Psoas muscle (tissue), 8 donors: Measurements from ENCODE around the gene SLC22A23. TPM values are rescaled to one million over a fixed set of nuclear protein-coding genes. Genes with fewer than 3 reads are reported as not detected.

Experiments
- ATAC-seq, 4 donors: fragments of 200-7000 bp; cut with Tn5 transposase; one replicate each; pipeline ENCODE4 v1.9.1; 2020; ENCODE audit warnings: moderate library complexity in 3 of 4, mild to moderate bottlenecking in 2 of 4
- DNase-seq, 2 donors: peaks; one replicate each; pipeline ENCODE4 v3.0.0-alpha.2; 2020
- H3K27ac ChIP-seq: fragments of 200-600 bp; one replicate; pipeline ENCODE4 v1.8.0; 2022
- H3K27me3 ChIP-seq, 3 donors: fragments of 200-600 bp in 1 of 3; one replicate each; pipeline versions ENCODE4 v1.6.1 to v1.8.0; 2013 to 2022; ENCODE audit warnings: low read length in 2 of 3, mild to moderate bottlenecking in 2 of 3, moderate library complexity in 1 of 3; ENCODE audit not compliant: insufficient read depth in 3 of 3
- H3K36me3 ChIP-seq, 2 donors: fragments of 200-600 bp in 1 of 2; one replicate each; pipeline versions ENCODE4 v1.6.1 to v1.8.0; 2013 to 2022; ENCODE audit warnings: low read depth in 1 of 2, mild to moderate bottlenecking in 1 of 2, moderate library complexity in 1 of 2; ENCODE audit not compliant: insufficient read depth in 1 of 2
- H3K4me1 ChIP-seq: fragments of 200-600 bp; one replicate; pipeline ENCODE4 v1.8.0; 2022
- H3K4me3 ChIP-seq: fragments of 200-600 bp; one replicate; pipeline ENCODE4 v1.8.0; 2022; ENCODE audit warnings: mild to moderate bottlenecking
- H3K9me3 ChIP-seq: fragments of 200-600 bp; one replicate; pipeline ENCODE4 v1.8.0; 2022
- CTCF ChIP-seq: fragments of 200-600 bp; IDR thresholded peaks from one replicate; pipeline ENCODE4 v1.8.0; 2022; ENCODE audit warnings: antibody characterized with exemption
- WGBS, 3 donors: extraction: QIAGEN DNeasy Blood & Tissue Kit; methylation state at CpG; one replicate each; pipeline versions ENCODE4 v1.1.6 to v1.1.7; 2013; 5-methylcytosine and 5-hydroxymethylcytosine counted together
- intact Hi-C, 2 donors: fragments of 100-400 bp; cut with DNase I; formaldehyde crosslinking; loops; one replicate each; pipeline versions ENCODE4 v1.11.0 to v1.14.2; 2022
- polyA plus RNA-seq, 3 donors: library from polyadenylated mRNA; stranded (reverse); fragments of 200-250 nt; gene quantifications; one replicate each; pipeline ENCODE4 v1.2.3, GENCODE V29; 2013
- total RNA-seq, 4 donors: library from RNA; stranded (reverse); fragmentation: NEBNext Ultra II Directional in 2 of 4; extraction: Animal tissue kit (Norgen Biotek cat#: 25700) in 2 of 4; gene quantifications; one replicate each; pipeline versions ENCODE4 v1.2.1 to v1.2.4, GENCODE V29; 2021 to 2023
- donor health status: healthy with polysubstance abuse.
- donor health status: DM: no; HTN: no; CAD: no; lungs with moderate emphysema.
- donor health status: Bipolar disorder and iron deficiency.
- donor health status: healthy.
- donor health status: DM: yes; HTN: yes; CAD: no.
- donor health status: DM: no; HTN: no; CAD: no.
- donor health status: DM: no; HTN: no; CAD: no.
- donor health status: DM: yes; HTN: yes; CAD: no.

Gene SLC22A23
- total and polyA plus RNA-seq, 7 donors = 4.6 to 13.7 (median 8.7) TPM

- WGBS, 3 donors = 27 to 43% (median 37%) methylated on average over 9 of the region's 9 CpGs
- DNase-seq (no peak), ATAC-seq (peak; percentile 83 to 91 (median 86))
- Histone ChIP-seq H3K4me1 (peaks cover 16% of the 10 kb centered on the region), H3K9me3 (no peaks in the 10 kb centered on the region), H3K36me3 (no peaks in the 10 kb centered on the region), H3K27me3 (no peaks in the 10 kb centered on the region), H3K27ac (no peak overlapping the region), H3K4me3 (no peak overlapping the region)
- intact Hi-C loops = no loop called here
- TF ChIP-seq CTCF = no peak
Observed at GRCh38 chr6:3310703-3311102, 146.1 kb downstream of the SLC22A23 start.

- 57 to 81% (median 69%) methylated on average over 5 to 6 of the region's 6 CpGs for WGBS, 3 donors
- peak overlapping the region; percentile 32 for H3K27ac ChIP-seq
- no peak overlapping the region for H3K4me3 ChIP-seq
- no peaks in the 10 kb centered on the region for H3K27me3 ChIP-seq
- ATAC-seq (no peak), DNase-seq (no peak)
- intact Hi-C loops = no loop called here
- no peak for TF ChIP-seq CTCF
- H3K36me3 ChIP-seq = no peaks in the 10 kb centered on the region
- H3K9me3 ChIP-seq = no peaks in the 10 kb centered on the region
- peaks cover 16% of the 10 kb centered on the region for H3K4me1 ChIP-seq
Observed at GRCh38 chr6:3310051-3310448, 146.8 kb downstream of the SLC22A23 start.

GRCh38 chr6:3309391-3310050, 147.3 kb downstream of the SLC22A23 start:
- TF ChIP-seq CTCF = no peak
- DNase-seq (no peak), ATAC-seq (peak; percentile 8 to 73 (median 39))
- WGBS, 3 donors = 62 to 79% (median 67%) methylated on average over 11 of the region's 11 CpGs
- intact Hi-C loops = no loop called here
- Histone ChIP-seq H3K9me3 (no peaks in the 10 kb centered on the region), H3K4me3 (no peak overlapping the region), H3K27ac (peak overlapping the region; percentile 32), H3K36me3 (no peaks in the 10 kb centered on the region), H3K4me1 (peaks cover 16% of the 10 kb centered on the region), H3K27me3 (no peaks in the 10 kb centered on the region)

- peaks cover 16% of the 10 kb centered on the region for H3K4me1 ChIP-seq
- intact Hi-C loops = no loop called here
- no peak overlapping the region for H3K27ac ChIP-seq
- no peak overlapping the region for H3K4me3 ChIP-seq
- H3K27me3 ChIP-seq = no peaks in the 10 kb centered on the region
- no peaks in the 10 kb centered on the region for H3K9me3 ChIP-seq
- WGBS, 3 donors = 93 to 97% (median 97%) methylated on average over 10 of the region's 10 CpGs
- H3K36me3 ChIP-seq = no peaks in the 10 kb centered on the region
- no peak for TF ChIP-seq CTCF
- no peak for DNase-seq
- ATAC-seq = no peak
Observed at GRCh38 chr6:3308106-3308505, 148.7 kb downstream of the SLC22A23 start.

GRCh38 chr6:3307436-3307835, 149.4 kb downstream of the SLC22A23 start:
- Histone ChIP-seq H3K36me3 (no peaks in the 10 kb centered on the region), H3K27ac (no peak overlapping the region), H3K4me3 (no peak overlapping the region), H3K9me3 (no peaks in the 10 kb centered on the region), H3K27me3 (no peaks in the 10 kb centered on the region), H3K4me1 (peaks cover 16% of the 10 kb centered on the region)
- ATAC-seq (no peak), DNase-seq (no peak)
- no peak for TF ChIP-seq CTCF
- intact Hi-C loops = no loop called here
- WGBS, 3 donors = 92 to 98% (median 98%) methylated on average over 12 of the region's 12 CpGs
